Activated B cell treated with CpG ODN at 0.5 μM for 24 hours (primary cell): ENCODE data around the gene ZRANB2. TPM values are rescaled to one million over a fixed set of nuclear protein-coding genes. Genes with fewer than 3 reads are reported as not detected.

Source experiments
- ATAC-seq: fragments of 200-7000 bp; cut with Tn5 transposase; one replicate; pipeline ENCODE4 v1.10.0; 2021; ENCODE audit warnings: low read depth, mild to moderate bottlenecking, moderate library complexity
- CTCF ChIA-PET: fragments of 350-600 bp; sonication (Branson Sonifier 250); formaldehyde crosslinking; loops from one replicate; lab custom pipeline; 2021; ENCODE audit warnings: antibody characterized with exemption; lab: Charles Lee
- POLR2A ChIA-PET: fragments of 350-600 bp; sonication (Branson Sonifier 250); formaldehyde crosslinking; loops from one replicate; lab custom pipeline; 2021; ENCODE audit warnings: antibody characterized with exemption; lab: Charles Lee
- DNase-seq: peaks from one replicate; pipeline ENCODE4 v3.0.0; 2022
- H3K27ac Mint-ChIP-seq: one replicate; pipeline ENCODE4 v1.8.0; 2020; ENCODE audit warnings: mixed read lengths
- H3K27me3 Mint-ChIP-seq: one replicate; pipeline ENCODE4 v1.8.0; 2021; ENCODE audit warnings: mixed read lengths
- H3K36me3 Mint-ChIP-seq: one replicate; pipeline ENCODE4 v1.8.0; 2021; ENCODE audit warnings: low read depth, mixed read lengths
- H3K4me1 Mint-ChIP-seq: one replicate; pipeline ENCODE4 v1.8.0; 2021; ENCODE audit warnings: mixed read lengths
- H3K4me3 Mint-ChIP-seq: one replicate; pipeline ENCODE4 v1.8.0; 2020; ENCODE audit warnings: mild to moderate bottlenecking, mixed read lengths
- H3K9me3 Mint-ChIP-seq: one replicate; pipeline ENCODE4 v1.8.0; 2020; ENCODE audit warnings: mixed read lengths
- intact Hi-C: fragments of 100-400 bp; cut with micrococcal nuclease; formaldehyde crosslinking; loops from one replicate; pipeline ENCODE4 v1.15.1; 2024
- total RNA-seq: library from RNA; stranded (reverse); gene quantifications from 2 replicates; pipeline ENCODE4 v1.2.3, GENCODE V29; 2022
- TF ChIP-seq, protein P1 (sequence below): fragments of 200-600 bp; IDR thresholded peaks from one replicate; pipeline ENCODE4 v1.8.0; 2022; ENCODE audit warnings: antibody characterized with exemption, mild to moderate bottlenecking

Gene ZRANB2
- total RNA-seq, 1 donor from 2014 or later = 130 TPM

DNA sequence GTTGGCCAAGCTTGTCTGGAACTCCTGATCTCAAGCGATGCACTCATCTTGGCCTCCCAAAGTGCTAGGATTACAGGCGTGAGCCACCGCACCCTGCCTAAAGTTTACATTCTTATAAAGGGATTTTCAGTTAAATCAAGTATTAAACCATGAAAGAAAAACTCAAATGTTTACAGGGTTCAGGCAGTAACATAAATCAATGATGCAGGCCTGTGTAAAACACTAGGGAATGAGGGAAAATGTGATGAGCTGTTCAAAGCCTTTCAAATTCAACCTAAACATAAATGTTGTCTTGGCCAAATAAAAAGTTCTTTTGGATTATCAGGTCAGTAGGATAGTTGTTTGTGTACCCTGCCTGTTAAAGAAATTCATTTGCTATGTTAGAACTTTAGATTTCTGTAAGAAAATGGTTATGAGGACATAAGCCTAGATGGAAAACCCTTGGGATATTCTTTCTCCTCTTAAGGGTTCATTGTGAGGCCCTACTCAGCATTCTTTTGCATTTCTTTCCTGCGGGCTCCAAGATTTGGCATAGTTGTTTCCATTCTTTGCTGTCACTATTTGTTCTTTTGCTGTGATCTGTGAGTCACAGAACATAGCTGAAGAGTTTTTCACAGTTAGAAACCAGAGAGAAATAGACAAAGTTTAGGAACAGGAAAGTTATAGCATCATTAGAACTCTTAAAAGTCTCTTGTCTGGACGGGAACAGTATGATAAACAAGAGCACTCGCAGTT lies 8.9 kb upstream of the ZRANB2 start:
- ChIA-PET CTCF (no interaction called here), POLR2A (no interaction called here)
- no peak overlapping the region for H3K27ac Mint-ChIP-seq
- ATAC-seq = no peak
- H3K9me3 Mint-ChIP-seq = no peaks in the 10 kb centered on the region
- TF ChIP-seq, protein P1, sequence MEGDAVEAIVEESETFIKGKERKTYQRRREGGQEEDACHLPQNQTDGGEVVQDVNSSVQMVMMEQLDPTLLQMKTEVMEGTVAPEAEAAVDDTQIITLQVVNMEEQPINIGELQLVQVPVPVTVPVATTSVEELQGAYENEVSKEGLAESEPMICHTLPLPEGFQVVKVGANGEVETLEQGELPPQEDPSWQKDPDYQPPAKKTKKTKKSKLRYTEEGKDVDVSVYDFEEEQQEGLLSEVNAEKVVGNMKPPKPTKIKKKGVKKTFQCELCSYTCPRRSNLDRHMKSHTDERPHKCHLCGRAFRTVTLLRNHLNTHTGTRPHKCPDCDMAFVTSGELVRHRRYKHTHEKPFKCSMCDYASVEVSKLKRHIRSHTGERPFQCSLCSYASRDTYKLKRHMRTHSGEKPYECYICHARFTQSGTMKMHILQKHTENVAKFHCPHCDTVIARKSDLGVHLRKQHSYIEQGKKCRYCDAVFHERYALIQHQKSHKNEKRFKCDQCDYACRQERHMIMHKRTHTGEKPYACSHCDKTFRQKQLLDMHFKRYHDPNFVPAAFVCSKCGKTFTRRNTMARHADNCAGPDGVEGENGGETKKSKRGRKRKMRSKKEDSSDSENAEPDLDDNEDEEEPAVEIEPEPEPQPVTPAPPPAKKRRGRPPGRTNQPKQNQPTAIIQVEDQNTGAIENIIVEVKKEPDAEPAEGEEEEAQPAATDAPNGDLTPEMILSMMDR = no peak
- H3K4me3 Mint-ChIP-seq = no peak overlapping the region
- DNase-seq = no peak
- H3K36me3 Mint-ChIP-seq = no peaks in the 10 kb centered on the region
- intact Hi-C loops = loop anchor here (5.0 kb wide), 1 partner anchor 948 kb away; no protein-coding TSS in a partner anchor
- H3K27me3 Mint-ChIP-seq = peaks cover 18% of the 10 kb centered on the region
- H3K4me1 Mint-ChIP-seq = no peaks in the 10 kb centered on the region

DNA sequence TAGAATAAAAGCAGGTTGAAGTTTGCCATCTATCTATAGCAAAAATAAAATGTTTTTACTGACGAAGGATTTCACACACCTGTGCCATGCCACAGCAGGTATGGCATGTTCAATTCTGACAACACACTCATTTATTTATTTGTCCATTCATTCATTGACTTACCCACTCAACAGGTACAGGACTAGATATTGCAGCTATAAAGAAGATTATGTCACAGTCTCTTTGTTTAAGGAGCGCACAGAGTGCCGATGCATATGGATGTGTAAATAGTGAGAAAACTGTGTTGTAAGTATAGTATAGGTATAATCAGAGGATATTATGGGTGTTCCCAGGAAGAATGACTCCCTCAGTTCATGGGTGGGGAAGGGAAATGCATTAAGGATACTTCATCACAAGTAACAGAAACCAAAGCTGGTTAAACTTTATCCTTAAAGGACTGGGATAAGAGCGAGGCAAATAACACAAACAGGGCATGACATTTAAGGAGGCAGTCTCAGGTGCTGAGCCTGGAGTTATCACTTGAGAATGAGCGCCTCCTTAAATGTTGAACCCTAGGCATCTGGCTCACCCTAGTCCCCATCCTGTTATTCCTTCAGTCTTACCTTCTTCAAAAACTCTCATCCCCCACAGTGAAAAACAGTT lies 7.9 kb upstream of the ZRANB2 start:
- intact Hi-C loops = no loop called here

DNA sequence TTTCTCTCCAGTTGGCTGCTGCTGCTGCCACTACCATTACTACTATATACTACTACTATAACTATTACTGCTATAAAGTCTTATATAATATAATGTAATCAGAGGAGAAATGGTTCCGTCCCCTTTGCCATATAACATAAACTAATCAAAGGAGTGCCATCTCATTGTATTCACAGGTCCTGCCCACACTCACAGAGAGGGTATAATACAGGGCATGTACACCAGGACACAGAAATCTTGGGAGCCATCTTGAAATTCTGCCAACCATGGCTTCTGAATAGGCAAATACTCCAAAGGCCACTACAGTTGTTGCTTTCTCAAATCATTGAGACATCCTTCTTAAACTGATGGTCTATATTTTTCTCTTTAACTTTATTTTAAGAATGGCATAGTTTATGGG lies 6.9 kb upstream of the ZRANB2 start:
- peaks cover 32% of the 10 kb centered on the region for H3K27me3 Mint-ChIP-seq

More for the DNA sequence above, 7.9 kb upstream of the ZRANB2 start:
- ChIA-PET POLR2A (no interaction called here), CTCF (no interaction called here)
- TF ChIP-seq, protein P1 = no peak
- DNase-seq (no peak), ATAC-seq (no peak)
- Mint-ChIP-seq H3K36me3 (no peaks in the 10 kb centered on the region), H3K4me3 (no peak overlapping the region), H3K27me3 (peaks cover 22% of the 10 kb centered on the region), H3K4me1 (no peaks in the 10 kb centered on the region), H3K9me3 (no peaks in the 10 kb centered on the region), H3K27ac (no peak overlapping the region)

DNA sequence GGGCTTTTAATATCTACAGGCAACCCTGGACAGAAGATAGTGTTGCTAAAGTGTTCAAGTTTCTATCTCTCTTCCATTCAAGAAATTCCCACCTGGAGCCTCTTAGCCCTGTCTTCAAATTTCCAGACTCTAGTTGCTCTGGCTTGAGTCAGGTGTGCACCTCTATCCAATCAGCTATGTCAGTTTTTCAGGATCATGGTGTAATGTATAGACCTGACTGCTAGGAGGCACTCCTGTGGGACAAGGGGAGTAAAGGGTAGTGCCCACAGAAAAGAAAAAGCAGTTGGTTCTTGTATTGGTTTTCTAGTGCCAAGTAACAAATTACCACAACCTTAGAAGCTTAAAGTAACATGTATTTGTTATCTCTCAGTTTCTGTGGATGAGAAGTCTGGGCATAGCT lies 6.2 kb upstream of the ZRANB2 start:
- Mint-ChIP-seq H3K9me3 (no peaks in the 10 kb centered on the region), H3K36me3 (no peaks in the 10 kb centered on the region), H3K27me3 (peaks cover 32% of the 10 kb centered on the region), H3K27ac (no peak overlapping the region), H3K4me1 (no peaks in the 10 kb centered on the region), H3K4me3 (no peak overlapping the region)
- ATAC-seq (no peak), DNase-seq (no peak)
- ChIA-PET CTCF (no interaction called here), POLR2A (no interaction called here)
- intact Hi-C loops = no loop called here
- TF ChIP-seq, protein P1 = no peak

More for the DNA sequence above, 6.9 kb upstream of the ZRANB2 start:
- ChIA-PET CTCF (no interaction called here), POLR2A (no interaction called here)
- ATAC-seq = no peak
- TF ChIP-seq, protein P1 = no peak
- intact Hi-C loops = no loop called here
- H3K4me3 Mint-ChIP-seq = no peak overlapping the region
- no peak for DNase-seq
- no peak overlapping the region for H3K27ac Mint-ChIP-seq
- H3K36me3 Mint-ChIP-seq = no peaks in the 10 kb centered on the region
- no peaks in the 10 kb centered on the region for H3K4me1 Mint-ChIP-seq
- no peaks in the 10 kb centered on the region for H3K9me3 Mint-ChIP-seq

DNA sequence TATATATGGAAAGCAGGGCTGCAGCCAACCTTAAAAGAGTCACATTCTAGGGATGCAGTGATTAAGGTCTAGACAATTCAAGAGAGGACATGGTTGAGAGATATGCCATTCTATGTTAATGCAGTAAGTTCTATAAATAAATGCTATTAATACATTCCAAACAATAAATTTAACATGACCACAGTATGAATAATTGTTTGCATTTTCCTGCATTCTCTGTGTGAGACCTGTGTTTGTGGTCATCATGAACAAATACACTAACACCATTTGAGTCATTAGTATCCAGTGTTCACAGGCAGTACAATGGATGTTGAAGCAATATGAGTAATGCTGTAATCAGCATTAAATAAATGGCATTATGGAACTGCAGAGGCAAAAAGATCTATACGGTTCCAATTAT lies 5.5 kb upstream of the ZRANB2 start:
- Mint-ChIP-seq H3K4me1 (peaks cover 6% of the 10 kb centered on the region), H3K36me3 (no peaks in the 10 kb centered on the region), H3K9me3 (no peaks in the 10 kb centered on the region), H3K27ac (no peak overlapping the region), H3K4me3 (no peak overlapping the region), H3K27me3 (peaks cover 32% of the 10 kb centered on the region)
- DNase-seq (no peak), ATAC-seq (no peak)
- intact Hi-C loops = no loop called here
- ChIA-PET CTCF (no interaction called here), POLR2A (no interaction called here)
- TF ChIP-seq, protein P1 = no peak
